Effector memory CD8-positive, alpha-beta T cell (primary cell): ENCODE results near the gene KCND2.

Experiments
- ATAC-seq: fragments of 150-1000 bp; cut with Tn5 transposase; replicated peaks from 2 replicates; pipeline ENCODE4 v1.10.0; 2021; ENCODE audit warnings: mild to moderate bottlenecking, moderate library complexity
- DNase-seq, 3 experiments: peaks; one replicate each; pipeline ENCODE4 v3.0.0; 2021
- H3K27ac Mint-ChIP-seq, 2 donors: one replicate each; pipeline ENCODE4 v1.8.0; 2022; ENCODE audit warnings: mild to moderate bottlenecking in 2 of 2, mixed read lengths in 2 of 2, moderate library complexity in 2 of 2
- H3K27me3 Mint-ChIP-seq, 2 donors: one replicate each; pipeline ENCODE4 v1.8.0; 2022; ENCODE audit warnings: mixed read lengths in 2 of 2
- H3K36me3 Mint-ChIP-seq: one replicate; pipeline ENCODE4 v1.8.0; 2022; ENCODE audit warnings: mild to moderate bottlenecking, moderate library complexity, mixed read lengths; ENCODE audit not compliant: insufficient read depth
- H3K4me1 Mint-ChIP-seq, 2 donors: one replicate each; pipeline ENCODE4 v1.8.0; 2022; ENCODE audit warnings: low read depth in 2 of 2, mixed read lengths in 2 of 2
- H3K4me3 Mint-ChIP-seq, 2 donors: one replicate each; pipeline ENCODE4 v1.8.0; 2022; ENCODE audit warnings: mild to moderate bottlenecking in 2 of 2, mixed read lengths in 2 of 2, moderate library complexity in 2 of 2
- H3K9me3 Mint-ChIP-seq, 2 donors: one replicate each; pipeline ENCODE4 v1.8.0; 2022; ENCODE audit warnings: mixed read lengths in 2 of 2

The KCND2 gene

GRCh38 chr7:120337308-120337907 is 64.4 kb downstream of the KCND2 start:
- ATAC-seq (no peak), DNase-seq (no peak)
- Mint-ChIP-seq H3K4me1 (no peaks in the 10 kb centered on the region), H3K36me3 (no peaks in the 10 kb centered on the region), H3K9me3 (no peaks in the 10 kb centered on the region), H3K4me3 (no peak overlapping the region), H3K27me3 (no peaks in the 10 kb centered on the region), H3K27ac (no peak overlapping the region)

GRCh38 chr7:120344276-120344675 is 71.3 kb downstream of the KCND2 start:
- no peak overlapping the region for H3K27ac Mint-ChIP-seq
- ATAC-seq (no peak), DNase-seq (no peak)
- H3K36me3 Mint-ChIP-seq, result no peaks in the 10 kb centered on the region
- no peaks in the 10 kb centered on the region for H3K4me1 Mint-ChIP-seq
- H3K4me3 Mint-ChIP-seq, result no peak overlapping the region
- no peaks in the 10 kb centered on the region for H3K27me3 Mint-ChIP-seq
- H3K9me3 Mint-ChIP-seq, result peaks cover 0 to 4% of the 10 kb centered on the region in 2 donors

- H3K27ac Mint-ChIP-seq, result no peak overlapping the region
- ATAC-seq, result no peak
Measured at GRCh38 chr7:120353171-120353570, 80.2 kb downstream of the KCND2 start.

GRCh38 chr7:120360918-120361317 is 87.9 kb downstream of the KCND2 start:
- ATAC-seq (no peak), DNase-seq (no peak)
- Mint-ChIP-seq H3K36me3 (no peaks in the 10 kb centered on the region), H3K27me3 (no peaks in the 10 kb centered on the region), H3K27ac (no peak overlapping the region), H3K4me3 (no peak overlapping the region), H3K4me1 (no peaks in the 10 kb centered on the region), H3K9me3 (peaks cover 12 to 13% of the 10 kb centered on the region in 2 donors)

More at GRCh38 chr7:120353171-120353570, 80.2 kb downstream of the KCND2 start:
- Mint-ChIP-seq H3K4me1 (no peaks in the 10 kb centered on the region), H3K9me3 (peaks cover 0 to 8% of the 10 kb centered on the region in 2 donors), H3K36me3 (no peaks in the 10 kb centered on the region), H3K4me3 (no peak overlapping the region), H3K27me3 (no peaks in the 10 kb centered on the region)
- DNase-seq, result no peak

- H3K27me3 Mint-ChIP-seq, result no peaks in the 10 kb centered on the region
- ATAC-seq (no peak), DNase-seq (no peak)
Measured at GRCh38 chr7:120363414-120363813, 90.4 kb downstream of the KCND2 start.

GRCh38 chr7:120370954-120371353 is 98.0 kb downstream of the KCND2 start:
- no peak overlapping the region for H3K27ac Mint-ChIP-seq
- no peak overlapping the region for H3K4me3 Mint-ChIP-seq
- H3K9me3 Mint-ChIP-seq, result peaks cover 4 to 9% of the 10 kb centered on the region in 2 donors
- H3K4me1 Mint-ChIP-seq, result no peaks in the 10 kb centered on the region
- ATAC-seq (no peak), DNase-seq (no peak)
- no peaks in the 10 kb centered on the region for H3K27me3 Mint-ChIP-seq
- no peaks in the 10 kb centered on the region for H3K36me3 Mint-ChIP-seq

More at GRCh38 chr7:120363414-120363813, 90.4 kb downstream of the KCND2 start:
- peaks cover 10 to 12% of the 10 kb centered on the region in 2 donors for H3K9me3 Mint-ChIP-seq
- no peak overlapping the region for H3K27ac Mint-ChIP-seq
- no peak overlapping the region for H3K4me3 Mint-ChIP-seq
- no peaks in the 10 kb centered on the region for H3K4me1 Mint-ChIP-seq
- H3K36me3 Mint-ChIP-seq, result no peaks in the 10 kb centered on the region

- Mint-ChIP-seq H3K4me1 (no peaks in the 10 kb centered on the region), H3K9me3 (peaks cover 4 to 9% of the 10 kb centered on the region in 2 donors), H3K36me3 (no peaks in the 10 kb centered on the region), H3K27me3 (no peaks in the 10 kb centered on the region), H3K4me3 (no peak overlapping the region), H3K27ac (no peak overlapping the region)
- DNase-seq (no peak), ATAC-seq (no peak)
Measured at GRCh38 chr7:120373174-120373573, 100.2 kb downstream of the KCND2 start.

GRCh38 chr7:120394595-120394994 is 121.6 kb downstream of the KCND2 start:
- ATAC-seq, result no peak
- Mint-ChIP-seq H3K4me1 (no peaks in the 10 kb centered on the region), H3K36me3 (no peaks in the 10 kb centered on the region), H3K9me3 (peaks cover 5 to 6% of the 10 kb centered on the region in 2 donors), H3K27ac (no peak overlapping the region), H3K4me3 (no peak overlapping the region), H3K27me3 (no peaks in the 10 kb centered on the region)
- DNase-seq, result no peak

GRCh38 chr7:120395526-120396019 is 122.6 kb downstream of the KCND2 start:
- no peak for ATAC-seq
- no peak for DNase-seq
- no peaks in the 10 kb centered on the region for H3K27me3 Mint-ChIP-seq
- no peaks in the 10 kb centered on the region for H3K36me3 Mint-ChIP-seq
- H3K9me3 Mint-ChIP-seq, result peaks cover 5 to 6% of the 10 kb centered on the region in 2 donors
- no peaks in the 10 kb centered on the region for H3K4me1 Mint-ChIP-seq
- no peak overlapping the region for H3K27ac Mint-ChIP-seq
- H3K4me3 Mint-ChIP-seq, result no peak overlapping the region

- Mint-ChIP-seq H3K4me1 (no peaks in the 10 kb centered on the region), H3K27me3 (no peaks in the 10 kb centered on the region), H3K27ac (no peak overlapping the region), H3K36me3 (no peaks in the 10 kb centered on the region), H3K4me3 (no peak overlapping the region), H3K9me3 (peaks cover 4 to 6% of the 10 kb centered on the region in 2 donors)
- ATAC-seq (no peak), DNase-seq (no peak)
Measured at GRCh38 chr7:120398284-120399000, 125.5 kb downstream of the KCND2 start.

GRCh38 chr7:120400806-120401455 is 128.0 kb downstream of the KCND2 start:
- H3K36me3 Mint-ChIP-seq, result no peaks in the 10 kb centered on the region
- H3K27ac Mint-ChIP-seq, result no peak overlapping the region
- no peaks in the 10 kb centered on the region for H3K9me3 Mint-ChIP-seq
- DNase-seq, result no peak
- H3K4me1 Mint-ChIP-seq, result no peaks in the 10 kb centered on the region
- H3K4me3 Mint-ChIP-seq, result no peak overlapping the region
- no peaks in the 10 kb centered on the region for H3K27me3 Mint-ChIP-seq
- ATAC-seq, result no peak

GRCh38 chr7:120402079-120402767 is 129.2 kb downstream of the KCND2 start:
- no peak for DNase-seq
- no peaks in the 10 kb centered on the region for H3K36me3 Mint-ChIP-seq
- ATAC-seq, result no peak
- H3K4me1 Mint-ChIP-seq, result no peaks in the 10 kb centered on the region
- no peaks in the 10 kb centered on the region for H3K27me3 Mint-ChIP-seq
- no peak overlapping the region for H3K4me3 Mint-ChIP-seq
- H3K27ac Mint-ChIP-seq, result no peak overlapping the region
- peaks cover 0 to 2% of the 10 kb centered on the region in 2 donors for H3K9me3 Mint-ChIP-seq

GRCh38 chr7:120402801-120403200 is 129.8 kb downstream of the KCND2 start:
- ATAC-seq, result no peak
- no peaks in the 10 kb centered on the region for H3K36me3 Mint-ChIP-seq
- no peak for DNase-seq
- no peak overlapping the region for H3K27ac Mint-ChIP-seq
- no peak overlapping the region for H3K4me3 Mint-ChIP-seq
- H3K27me3 Mint-ChIP-seq, result no peaks in the 10 kb centered on the region
- peaks cover 2 to 3% of the 10 kb centered on the region in 2 donors for H3K9me3 Mint-ChIP-seq
- H3K4me1 Mint-ChIP-seq, result no peaks in the 10 kb centered on the region
